Measurements from ENCODE around the gene UBL7.
A peak's percentile ranks its signal among the peaks of the same experiment; 100 is the strongest.

UBL7 gene

DNA sequence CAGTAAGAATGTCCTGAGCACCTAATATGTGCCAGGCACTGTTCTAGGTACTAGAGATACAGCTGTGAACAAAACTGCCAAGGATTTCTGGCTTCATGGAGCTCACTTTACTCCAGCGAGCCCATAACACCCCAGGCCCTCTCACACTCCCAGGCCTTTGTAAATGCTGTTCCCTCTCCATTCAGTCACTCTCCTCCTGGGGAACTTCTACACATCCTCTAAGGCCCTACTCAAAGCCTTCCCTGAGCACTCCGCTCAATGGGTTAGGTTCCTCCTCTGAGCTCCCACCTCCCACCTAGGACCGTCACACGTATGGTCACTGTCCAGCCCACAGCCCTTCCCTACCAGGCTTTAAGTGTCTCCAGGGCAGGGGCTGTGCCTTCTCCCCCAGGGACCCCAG is 54.4 kb downstream of the UBL7 start:
- DNase-seq: no peak

DNA sequence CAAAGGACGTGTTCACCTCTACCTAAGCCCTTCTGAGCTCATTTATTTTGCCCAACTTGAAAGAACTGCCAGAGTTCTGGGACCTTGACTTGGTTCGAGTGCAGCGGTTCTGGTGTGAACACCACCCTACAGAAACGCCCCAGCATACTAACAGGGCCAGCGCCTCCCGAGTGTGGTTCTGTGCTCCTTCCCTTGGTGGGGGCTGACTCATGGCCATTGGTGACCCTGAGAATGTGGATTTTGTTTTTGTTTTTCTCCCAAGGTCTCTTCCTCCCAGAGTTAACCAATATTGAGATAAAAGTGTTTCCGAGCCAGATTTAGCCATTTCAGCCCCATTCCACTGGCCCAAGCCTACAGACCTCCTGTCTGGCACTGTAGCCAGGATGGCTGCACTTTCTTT is 55.1 kb downstream of the UBL7 start:
- no peak for DNase-seq

DNA sequence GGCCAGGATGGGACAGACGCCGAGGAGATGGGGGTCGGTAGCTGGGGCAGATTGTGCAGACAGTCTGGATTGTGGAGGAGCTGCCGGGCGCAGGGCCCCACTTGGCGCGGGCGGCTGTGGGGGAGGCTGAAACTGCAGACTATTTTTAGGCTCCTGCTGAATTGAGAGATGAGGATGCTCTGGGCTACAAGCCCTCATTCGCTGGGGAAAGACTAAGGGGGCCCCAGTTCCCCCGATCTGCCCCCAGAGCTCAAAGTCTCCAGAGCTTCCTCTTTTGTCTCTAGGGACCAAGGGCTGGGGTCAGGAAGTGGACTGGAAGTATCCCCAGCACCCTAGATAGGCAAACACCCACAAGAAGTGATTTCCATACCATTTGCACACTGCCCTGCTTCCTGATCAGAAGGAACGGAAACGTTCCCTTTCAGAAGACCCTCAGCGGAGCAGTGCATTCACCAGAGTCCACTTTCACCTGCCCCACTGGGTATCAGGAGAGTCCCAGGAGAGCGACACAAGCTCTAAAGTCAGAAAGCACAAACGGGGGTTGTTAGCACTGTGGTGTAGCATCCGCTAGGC is 56.9 kb downstream of the UBL7 start:
- DNase-seq: no peak

DNA sequence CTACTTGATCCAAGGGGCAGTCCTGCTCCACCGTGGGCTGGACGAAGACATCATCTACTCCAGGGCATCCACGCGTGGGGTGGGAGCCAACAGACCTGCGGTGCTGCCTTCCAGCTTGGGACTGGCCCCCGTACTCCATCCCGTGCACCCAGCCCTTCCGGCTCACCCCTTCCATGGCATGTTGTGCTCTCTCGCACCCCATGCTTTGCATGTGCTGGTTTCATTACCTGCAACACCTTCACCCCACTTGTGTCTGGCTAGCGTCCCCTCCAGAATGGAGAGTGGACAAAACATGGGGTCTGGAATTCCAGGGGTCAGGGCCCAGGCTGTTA is 57.4 kb downstream of the UBL7 start:
- DNase-seq: no peak

DNA sequence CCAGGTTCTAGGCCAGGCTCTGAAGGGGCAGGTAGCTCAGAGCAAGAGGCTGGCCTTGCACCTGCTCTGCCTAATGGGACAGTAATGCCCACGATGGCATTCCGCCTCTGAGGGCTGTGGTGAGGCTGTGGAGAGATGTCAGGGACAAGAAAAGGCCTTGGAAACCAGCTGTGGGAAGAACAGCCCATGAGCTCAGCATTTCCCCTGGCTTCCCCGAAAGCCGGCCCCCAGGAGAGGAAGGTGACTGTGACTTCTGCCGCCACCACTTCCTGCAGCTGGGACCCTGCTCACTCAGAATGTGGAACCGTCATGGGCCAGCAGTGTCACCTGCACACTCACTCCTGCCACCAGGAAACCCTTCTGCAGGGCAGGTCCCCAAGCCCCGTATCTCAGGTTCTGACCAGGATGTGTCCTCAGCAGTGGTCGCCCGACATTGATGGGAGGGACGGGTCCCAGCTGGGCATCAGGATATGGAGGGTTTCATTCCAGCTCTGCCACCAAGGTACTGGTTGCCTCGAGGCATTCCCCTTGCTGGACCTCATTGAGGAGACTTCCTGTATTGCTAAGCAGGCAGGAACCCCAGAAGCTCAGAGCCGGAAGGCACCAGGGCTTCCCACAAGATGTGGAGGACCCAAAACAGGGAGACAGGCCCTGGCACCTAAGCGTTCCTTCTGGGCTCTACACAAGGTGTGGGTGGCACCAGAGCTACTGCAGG is 57.9 kb downstream of the UBL7 start:
- no peak for DNase-seq

DNA sequence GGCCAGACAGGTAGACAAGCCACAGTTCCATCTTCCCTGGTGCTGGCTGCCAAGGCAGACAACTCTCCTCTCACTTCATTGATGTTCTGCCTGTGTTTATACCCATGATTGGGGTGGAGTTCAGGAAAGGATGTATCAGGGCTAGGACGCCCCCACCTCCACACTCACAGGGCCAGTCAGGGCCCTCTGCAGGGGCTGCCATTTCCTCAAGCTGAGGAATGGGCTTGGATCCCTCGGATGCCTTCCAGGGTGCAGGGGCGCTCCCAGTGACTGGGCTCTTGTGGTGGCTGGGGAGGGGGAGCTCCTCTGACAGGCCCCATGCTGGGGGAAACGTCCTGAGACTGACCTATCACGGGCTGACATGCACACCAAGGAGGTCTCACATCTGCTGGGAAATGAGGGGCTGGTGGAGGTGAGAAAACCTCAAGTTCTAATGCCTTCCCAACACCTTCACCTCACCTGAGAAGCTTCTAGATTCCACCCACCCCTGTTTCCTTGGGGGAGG is 58.6 kb downstream of the UBL7 start:
- no peak for DNase-seq

DNA sequence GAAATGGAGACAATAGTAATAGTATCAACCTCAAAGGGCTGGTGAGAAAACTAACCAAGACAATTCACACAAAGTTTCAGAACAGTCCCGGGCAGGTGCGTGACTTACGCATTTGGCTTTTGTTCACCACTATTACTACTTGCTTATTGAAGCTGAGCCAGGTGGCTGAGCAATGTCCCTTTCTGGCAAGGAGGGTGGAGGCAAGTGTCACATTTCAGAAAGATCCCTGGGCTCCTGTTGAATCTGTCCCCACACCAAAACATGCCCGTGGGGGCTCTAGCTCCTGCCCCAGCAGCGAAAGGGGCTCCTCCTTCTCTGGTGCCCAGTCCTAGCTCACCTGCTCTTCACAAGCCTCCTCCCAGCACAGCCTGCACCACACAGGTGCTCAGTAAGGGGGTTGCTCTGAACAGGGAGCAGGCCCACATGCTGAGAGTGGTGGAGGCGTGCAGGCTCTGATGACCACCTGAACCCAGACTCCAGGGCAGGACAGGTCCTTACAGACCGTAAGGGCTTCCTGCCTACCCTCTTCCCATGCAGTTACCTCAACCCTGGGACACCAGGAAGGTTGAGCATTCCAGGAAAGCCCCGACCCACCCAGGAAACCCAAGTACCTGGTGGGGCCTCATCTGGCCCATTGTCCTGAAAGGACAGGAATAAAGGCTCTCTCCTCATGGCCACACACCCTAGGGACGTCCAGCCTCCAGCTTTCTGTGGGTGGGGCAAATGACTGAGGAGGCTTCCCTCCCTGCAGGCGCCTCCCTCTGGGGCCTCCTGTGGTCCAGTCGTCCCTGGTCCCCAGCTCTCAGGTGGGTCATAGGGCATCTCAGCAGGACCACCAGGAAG is 59.8 kb downstream of the UBL7 start:
- no peak for DNase-seq

DNA sequence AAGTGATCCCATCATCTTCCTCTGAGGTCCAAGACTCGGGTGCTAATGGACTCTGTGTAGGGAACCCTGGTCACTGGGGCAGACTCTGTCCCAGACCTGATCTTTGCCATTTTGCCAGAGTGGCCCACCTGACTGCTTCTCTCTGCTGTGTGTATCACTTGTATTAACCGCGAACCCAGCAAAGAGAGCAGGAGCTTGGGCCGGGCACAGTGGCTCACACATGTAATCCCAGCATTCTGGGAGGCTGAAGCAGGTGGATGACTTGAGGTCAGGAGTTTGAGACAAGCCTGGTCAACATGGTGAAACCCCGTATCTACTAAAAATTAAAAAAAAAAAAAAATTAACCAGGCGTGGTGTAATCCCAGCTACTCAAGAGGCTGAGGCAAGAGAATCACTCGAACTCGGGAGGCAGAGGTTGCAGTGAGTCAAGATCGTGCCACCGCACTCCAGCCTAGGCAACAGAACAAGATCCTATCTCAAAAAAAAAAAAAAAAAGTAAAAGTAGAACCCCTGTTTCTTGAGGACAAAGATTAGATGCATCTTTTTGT is 60.6 kb downstream of the UBL7 start:
- DNase-seq: peak; percentile 62

DNA sequence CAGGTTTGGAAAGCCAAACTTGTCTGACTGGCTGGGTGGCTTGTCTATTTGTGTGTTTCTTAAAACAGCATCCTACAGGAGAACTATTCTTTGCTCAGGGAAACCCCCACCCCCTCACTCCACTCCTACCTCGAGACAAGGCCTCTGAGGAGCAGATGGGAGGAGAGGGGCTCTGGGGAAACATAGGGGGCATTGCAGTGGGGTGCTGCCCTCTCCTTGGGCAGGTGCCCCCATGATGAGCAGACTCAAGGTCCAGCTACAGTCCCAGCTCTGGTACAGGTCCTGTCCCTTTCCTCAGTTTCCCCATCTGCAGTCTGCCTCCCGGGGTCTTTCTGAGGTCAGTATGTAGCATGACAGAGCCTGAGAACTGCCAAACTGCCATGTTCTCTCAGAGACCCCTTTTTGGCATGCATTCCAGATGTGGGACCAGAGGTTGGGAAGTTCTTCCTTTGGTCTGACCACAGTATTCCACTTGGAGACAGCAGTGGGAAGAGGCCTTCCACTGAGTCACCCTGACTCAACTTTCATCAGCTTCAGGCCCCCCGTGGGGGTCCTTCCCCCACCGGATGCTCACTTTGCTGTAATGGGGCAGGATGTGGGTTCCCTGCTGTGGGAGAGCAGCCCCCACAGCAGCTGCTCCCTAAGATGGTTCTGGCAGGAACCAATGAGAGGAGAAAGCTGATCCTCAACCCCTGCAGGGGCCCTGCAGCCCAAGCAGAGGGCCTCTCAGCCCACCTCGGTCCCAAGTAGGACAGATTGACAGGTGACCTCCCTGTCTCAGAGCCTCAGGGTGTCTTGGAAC is 61.2 kb downstream of the UBL7 start:
- DNase-seq: no peak

DNA sequence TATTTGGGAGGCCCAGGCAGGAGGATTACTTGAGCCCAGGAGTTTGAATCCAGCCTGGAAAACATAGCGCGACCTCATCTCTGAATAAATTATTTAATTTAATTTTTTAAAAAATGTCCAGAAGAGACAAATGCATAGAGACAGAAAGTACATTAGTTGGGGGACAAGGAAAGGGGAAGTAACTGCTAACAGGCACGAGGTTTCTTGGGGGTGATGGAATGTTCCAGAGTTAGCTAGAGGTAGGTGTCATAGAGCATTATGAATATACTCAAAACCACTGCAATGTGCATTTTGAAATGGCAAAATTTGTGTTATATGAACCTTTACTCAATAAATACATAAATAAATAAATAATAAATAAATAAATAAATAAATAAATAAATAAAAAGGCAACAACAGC is 61.9 kb downstream of the UBL7 start:
- DNase-seq: no peak

DNA sequence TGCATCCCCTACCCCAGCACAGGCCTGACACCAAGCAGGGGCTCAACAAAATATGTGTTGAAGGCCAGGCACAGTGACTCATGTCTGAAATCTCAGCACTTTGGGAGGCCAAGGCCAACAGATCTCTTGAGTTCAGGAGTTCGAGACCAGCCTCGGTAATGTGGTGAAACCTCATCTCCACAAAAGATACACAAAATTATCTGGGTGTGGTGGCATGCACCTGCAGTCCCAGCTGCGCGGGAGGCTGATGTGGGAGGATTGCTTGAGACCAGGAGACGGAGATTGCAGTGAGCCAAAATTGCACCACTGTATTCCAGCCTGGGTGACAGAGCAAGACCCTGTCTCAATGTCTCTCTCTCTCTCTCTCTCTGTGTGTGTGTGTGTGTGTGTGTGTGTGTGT is 62.8 kb downstream of the UBL7 start:
- no peak for DNase-seq

DNA sequence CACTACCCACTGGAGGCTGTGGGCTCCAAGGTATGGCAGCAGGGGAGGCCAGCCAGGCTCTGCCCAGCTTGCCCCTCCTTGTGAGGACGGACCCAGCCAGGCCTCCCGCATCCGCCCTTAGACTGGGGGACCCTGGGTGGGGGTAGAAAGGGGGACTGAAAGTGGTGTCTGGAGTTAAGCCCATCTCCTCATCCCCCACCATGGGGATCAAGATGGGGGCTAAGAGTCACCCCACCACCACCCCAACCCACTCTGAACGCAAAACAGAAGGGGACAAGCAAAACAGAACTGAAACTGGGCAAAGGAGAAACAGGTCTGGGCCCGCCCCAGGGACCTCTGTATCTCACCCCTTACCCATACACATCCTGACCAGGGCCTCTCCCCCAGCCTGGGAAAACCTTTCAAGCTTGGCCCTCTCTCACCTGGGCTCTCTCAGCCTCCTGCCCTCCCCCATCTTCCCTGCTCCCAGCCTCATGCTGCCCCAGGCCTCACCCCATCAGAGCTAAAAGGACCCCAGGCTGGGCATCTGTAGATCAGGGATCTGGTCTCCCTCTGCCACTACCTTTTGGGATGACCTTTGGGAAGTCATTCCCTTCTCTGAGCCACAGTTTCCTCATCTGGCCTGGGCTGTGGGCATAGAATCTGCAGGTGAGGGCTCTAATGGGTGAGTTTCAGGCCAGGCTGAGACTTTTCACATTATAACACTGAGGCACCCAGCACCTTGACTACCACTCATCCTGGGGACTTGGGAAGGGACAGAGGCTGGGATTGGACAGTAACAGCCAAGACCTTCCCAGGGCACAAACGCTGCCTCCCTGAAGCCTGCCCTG is 63.5 kb downstream of the UBL7 start:
- DNase-seq: no peak

DNA sequence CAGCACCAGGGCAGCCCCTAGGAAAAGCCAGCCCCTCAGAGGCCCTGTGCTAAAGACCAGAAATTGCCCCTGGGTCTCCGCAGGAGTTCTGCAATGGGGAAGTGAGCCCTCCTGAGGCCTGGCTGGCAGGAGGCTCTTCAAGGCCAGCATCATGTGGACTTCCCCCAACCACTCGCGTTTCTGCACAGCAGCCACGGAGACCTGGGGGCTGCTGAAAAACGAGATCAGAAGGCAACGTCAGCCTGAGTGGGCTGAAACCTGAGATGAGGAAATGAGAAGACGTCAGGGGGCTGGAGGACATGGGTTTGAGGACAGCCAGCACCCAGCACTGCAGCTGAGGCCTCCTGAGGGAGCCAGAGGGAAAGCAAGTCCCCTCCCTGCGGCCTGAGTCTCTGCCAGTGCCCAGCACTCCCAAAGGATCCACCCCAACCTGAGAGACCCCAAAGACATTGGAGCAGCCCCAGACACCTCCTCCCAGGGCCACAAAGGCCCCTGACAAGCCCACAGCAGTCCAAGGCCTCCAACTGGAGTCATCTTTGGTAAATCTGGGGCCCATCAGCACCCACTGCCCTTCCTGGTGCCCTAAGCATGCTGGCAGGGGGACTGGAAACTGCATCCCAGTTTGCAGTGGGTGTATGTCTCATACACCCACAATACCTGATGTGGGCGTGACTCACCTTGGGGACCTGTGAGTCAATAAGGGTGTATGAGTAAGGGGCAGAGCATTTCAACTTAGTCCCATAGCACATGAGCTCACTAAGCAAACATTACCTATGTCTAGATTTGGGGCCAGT is 64.3 kb downstream of the UBL7 start:
- no peak for DNase-seq

DNA sequence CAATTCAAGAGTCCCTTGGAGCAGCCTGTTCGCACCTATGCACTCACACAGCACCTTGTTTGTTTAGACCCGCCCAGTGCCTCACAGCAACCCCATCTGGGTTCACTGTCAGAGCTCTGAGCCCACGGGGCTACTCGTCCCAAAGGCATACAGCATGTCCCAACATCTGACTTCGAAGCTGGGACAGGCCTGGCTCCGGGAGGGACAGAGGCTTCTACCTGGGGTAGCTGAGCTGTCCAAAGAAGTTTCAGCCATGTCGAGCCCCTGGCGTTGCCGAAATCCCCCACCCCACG is 64.9 kb downstream of the UBL7 start:
- DNase-seq: no peak

Data from hematopoietic multipotent progenitor cell treated with erythropoietin and hydrocortisone succinate and interleukin-3 and kit ligand, for 8 days (in vitro differentiated cells).